Measurements from ENCODE around the gene CTSZ.
"Not testable (repeated sequence)": the region's sequence is repeated elsewhere in the genome, so short reads cannot be mapped to it uniquely, and the experiment has no call there.

The CTSZ gene

GRCh38 chr20:58978351-58979190, 28.5 kb downstream of the CTSZ start:
- no peak for DNase-seq

DNA sequence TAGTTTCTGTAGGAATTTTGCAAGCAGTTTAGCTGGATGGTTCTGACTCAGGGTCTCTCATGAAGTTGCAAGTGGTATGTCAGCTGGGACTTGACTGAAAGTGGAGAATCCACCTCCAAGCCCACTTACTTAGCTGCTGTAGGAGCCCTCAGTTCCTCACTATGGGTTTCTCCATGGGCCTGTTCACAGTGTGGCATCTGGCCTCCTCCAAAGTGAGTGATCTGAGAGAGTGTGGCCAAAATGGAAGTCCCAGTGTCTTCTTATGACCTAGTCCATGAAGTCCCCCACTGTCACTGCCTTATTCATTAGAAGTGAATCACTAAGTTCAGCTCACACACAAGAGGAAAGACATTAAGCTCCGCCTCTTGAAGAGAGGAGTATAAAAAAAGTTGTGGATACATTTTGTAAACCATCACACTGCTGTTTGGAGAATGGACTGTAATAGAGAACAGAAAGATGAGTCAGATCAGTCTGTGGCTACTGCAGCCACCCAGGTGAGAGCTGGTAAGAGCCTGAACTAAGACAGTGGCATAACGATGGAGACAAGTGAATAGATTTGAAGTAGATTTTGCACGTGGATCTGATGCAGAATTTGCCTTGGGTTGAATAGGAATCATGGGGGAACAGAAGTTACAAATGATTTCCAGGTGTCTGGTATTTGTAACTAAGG, 30.9 kb downstream of the CTSZ start:
- no peak for DNase-seq

DNA sequence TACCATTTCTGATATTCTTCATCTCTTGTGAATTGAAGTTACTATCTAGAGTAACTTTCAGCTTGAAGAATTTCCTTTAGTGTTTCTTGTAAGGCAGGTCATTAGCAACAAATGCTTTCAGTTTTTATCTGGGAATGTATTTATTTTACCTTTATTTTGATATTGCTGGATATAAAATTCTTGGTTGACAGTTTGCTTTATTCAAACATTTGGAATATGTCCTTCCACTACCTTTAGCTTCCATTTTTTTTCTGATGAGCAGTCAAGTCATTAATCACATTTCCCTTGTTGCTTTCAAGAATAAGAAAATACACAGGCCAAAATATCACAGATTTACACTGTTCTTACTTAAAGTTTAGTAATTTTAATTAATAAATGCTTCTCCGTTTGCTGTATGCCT, 31.7 kb downstream of the CTSZ start:
- no peak for DNase-seq

GRCh38 chr20:58973866-58974265, 33.2 kb downstream of the CTSZ start:
- DNase-seq: no peak

GRCh38 chr20:58973179-58973578, 33.9 kb downstream of the CTSZ start:
- DNase-seq: no peak

- DNase-seq: no peak
Observed at GRCh38 chr20:58971429-58971828, 35.6 kb downstream of the CTSZ start.

DNA sequence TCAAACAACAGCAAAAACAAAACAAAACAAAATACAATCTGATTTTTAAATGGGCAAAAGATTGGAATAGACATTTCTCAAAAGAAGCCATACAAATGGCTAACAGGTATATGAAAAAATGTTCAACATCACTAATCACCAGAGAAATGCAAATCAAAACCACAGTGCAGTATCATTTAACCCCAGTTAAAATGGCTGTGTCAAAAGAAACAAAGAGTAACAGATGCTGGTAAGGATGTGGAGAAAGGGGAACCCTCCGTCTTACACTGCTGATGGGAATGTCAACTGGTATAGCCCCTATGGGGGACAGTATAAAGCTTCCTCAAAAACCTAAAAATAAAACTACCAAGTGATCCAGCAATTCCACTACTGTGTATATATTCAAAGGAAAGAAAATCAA, 36.9 kb downstream of the CTSZ start:
- DNase-seq: no peak

GRCh38 chr20:58969439-58969838, 37.6 kb downstream of the CTSZ start:
- DNase-seq: no peak

GRCh38 chr20:58967652-58968429, 39.2 kb downstream of the CTSZ start:
- no peak for DNase-seq

DNA sequence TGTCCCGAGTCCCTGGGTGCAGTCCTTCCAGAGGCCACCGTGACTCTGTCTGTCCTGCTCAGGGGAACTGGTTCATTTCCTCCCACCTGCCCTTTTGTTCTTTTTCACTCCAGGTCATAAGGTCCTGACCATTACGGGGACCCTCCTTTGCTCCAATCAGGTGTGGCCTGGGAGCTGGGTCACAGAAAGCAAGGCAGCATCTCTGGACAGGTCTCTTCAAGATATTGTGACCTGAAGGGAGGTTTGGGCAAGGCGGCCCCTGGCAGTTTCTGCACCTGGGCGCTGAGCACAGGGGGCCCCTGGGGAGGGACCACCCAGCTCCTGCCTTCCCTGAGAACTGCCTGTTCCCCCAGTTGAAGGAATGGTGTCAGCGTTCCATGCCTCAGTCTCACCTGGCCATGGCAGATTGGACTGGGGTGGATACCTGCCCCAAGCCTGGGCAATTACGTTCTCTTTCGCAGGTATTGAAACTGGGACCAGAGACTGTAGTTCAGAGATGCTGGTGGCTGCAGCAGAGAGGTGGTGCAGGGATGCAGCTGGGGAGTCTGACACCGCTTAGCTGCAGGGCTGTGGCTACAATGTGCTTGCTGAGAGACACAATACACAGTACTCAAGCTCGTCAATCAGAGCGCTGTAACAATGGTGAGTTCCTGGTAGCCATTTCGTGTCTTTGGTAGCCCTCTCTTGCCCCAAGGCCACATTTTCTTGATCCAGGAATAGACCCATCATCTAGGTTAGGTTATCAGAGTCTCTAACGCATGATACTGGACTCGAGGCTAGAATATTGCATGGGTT, 41.6 kb downstream of the CTSZ start:
- no peak for DNase-seq

- DNase-seq: not testable (repeated sequence)
Observed at GRCh38 chr20:58963922-58964321, 43.1 kb downstream of the CTSZ start.

DNA sequence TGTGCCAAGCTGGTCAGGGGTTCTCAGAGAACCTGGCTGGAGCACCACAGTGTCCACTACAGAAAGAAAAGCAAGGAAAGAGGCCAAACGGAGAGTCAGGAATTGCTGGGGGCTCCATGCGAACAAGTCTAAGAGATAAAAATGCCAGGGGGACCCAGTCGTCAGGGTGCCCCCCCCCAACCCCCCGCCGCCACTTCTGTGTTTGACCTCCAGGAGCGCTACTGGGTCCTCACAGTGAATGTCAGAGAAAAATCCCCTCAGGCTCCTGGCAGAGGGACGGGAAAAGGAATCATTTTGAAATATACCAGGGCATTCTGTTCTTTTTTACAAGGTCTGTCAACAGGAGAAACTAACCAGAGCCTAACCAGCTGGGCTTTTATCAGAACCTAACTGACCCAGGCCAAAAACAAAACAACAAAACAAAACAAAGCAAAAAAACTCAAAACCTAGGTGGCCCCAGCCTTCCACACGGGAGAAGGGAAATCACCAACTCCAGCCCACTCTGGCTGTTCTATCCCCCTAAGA, 43.9 kb downstream of the CTSZ start:
- no peak for DNase-seq

GRCh38 chr20:58959652-58960051, 47.4 kb downstream of the CTSZ start:
- no peak for DNase-seq

DNA sequence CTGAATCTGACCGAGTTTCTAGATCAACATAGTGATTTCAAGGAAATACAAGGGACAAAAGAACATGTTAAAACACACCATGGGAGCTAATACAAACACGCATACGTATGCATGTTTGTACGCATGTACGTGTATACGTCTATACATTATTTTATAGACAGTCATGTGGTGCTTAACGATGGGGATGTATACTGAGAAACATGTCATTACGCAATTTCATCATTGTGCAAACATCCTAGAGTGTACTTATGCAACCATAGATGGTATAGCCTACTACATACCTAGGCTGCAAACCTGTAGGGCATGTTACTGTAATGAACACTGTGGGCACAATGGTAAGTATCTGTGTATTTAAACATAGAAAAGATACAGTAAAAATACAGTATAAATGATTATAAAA, 51.0 kb downstream of the CTSZ start:
- no peak for DNase-seq

GRCh38 chr20:58953050-58953449, 54.0 kb downstream of the CTSZ start:
- DNase-seq: no peak

- DNase-seq: no peak
Observed at GRCh38 chr20:58950603-58951002, 56.5 kb downstream of the CTSZ start.

DNA sequence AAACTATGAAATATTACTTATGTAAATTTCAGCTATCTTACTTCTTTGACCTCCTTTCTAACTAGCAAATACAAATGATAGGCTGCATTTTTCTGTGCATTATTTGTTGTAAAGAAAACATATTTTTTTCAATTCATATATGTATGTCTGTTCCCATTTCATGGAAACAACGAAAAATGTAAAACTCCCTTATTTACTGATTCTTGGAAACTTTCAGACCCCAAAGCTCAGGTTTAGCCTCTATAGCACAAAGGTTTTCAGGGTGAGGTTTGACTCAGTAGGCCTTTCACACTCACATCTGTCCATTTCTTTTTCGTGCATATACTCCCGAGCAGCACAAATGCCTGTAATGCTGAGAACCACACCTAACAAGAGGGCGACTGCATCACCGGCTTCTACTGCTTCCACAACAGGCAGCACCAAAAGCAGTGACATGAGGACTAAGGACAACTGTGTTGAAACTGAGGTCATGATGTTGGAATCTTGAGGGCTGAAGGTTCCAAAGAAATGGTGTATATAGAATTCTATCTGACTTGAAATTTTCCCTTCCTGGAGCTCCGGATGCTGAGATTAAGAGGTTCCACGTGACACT, 59.2 kb downstream of the CTSZ start:
- not testable (repeated sequence) for DNase-seq

DNA sequence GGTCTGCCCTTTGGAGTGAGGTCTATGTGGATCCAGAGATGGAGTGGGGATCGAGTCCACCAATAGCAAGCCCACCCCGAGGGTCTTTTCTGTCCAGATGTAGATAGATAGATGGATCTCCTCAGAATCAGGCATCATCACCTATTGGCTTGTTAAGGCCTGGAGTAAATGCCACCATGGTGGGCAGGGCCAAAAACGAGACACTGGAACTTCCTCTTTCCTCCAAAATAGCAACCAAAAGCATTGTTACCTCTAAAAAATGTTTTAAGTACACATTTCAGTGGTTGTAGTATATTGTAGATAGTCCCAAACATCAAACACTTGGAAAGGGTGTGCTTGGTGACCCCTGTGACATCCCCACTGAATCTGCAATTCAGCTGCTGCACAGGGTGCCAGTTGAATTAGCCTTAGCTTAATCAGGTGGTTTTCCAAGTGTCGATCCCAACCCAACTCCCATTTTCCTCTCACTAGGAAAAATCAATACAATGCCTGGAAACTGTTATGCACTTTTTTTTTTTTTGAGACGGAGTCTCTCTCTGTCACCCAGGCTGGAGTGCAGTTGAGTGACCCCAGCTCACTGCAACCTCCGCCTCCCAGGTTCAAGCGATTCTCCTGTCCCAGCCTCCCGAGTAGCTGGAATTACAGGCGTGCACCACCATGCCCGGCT, 61.0 kb downstream of the CTSZ start:
- no peak for DNase-seq

Measured in activated CD4-positive, CD25-positive, alpha-beta regulatory T cell treated with anti-CD3 and anti-CD28 coated beads, Interleukin-2, amount 50 U/mL, for 72 hours (primary cell).